CD8-positive, alpha-beta memory T cell (primary cell): ENCODE data around the gene PPP1R13B. TPM values are rescaled to one million over a fixed set of nuclear protein-coding genes. Genes with fewer than 3 reads are reported as not detected.

Experiments
- CTCF ChIA-PET: fragments of 350-600 bp; sonication (Branson Sonifier 250); formaldehyde crosslinking; loops from one replicate; lab custom pipeline; 2021; ENCODE audit warnings: antibody characterized with exemption; lab: Charles Lee
- POLR2A ChIA-PET: fragments of 350-600 bp; sonication (Branson Sonifier 250); formaldehyde crosslinking; loops from one replicate; lab custom pipeline; 2021; ENCODE audit warnings: antibody characterized with exemption; lab: Charles Lee
- DNase-seq, 5 donors: peaks; one replicate each; pipeline versions ENCODE4 v3.0.0 to v3.0.0-alpha.2; 2020 to 2022; ENCODE audit warnings: mixed read lengths in 1 of 5
- H3K27ac ChIP-seq: one replicate; pipeline ENCODE4 v1.7.0; 2013; ENCODE audit warnings: low read depth, mild to moderate bottlenecking, low read length, moderate library complexity
- H3K27me3 ChIP-seq: 2 replicates; pipeline ENCODE4 v1.7.0; 2013; ENCODE audit warnings: low read length, mild to moderate bottlenecking; ENCODE audit not compliant: insufficient read depth, poor library complexity, severe bottlenecking
- H3K36me3 ChIP-seq: 2 replicates; pipeline ENCODE4 v1.7.0; 2013; ENCODE audit warnings: mild to moderate bottlenecking, low read length, moderate library complexity; ENCODE audit not compliant: insufficient read depth
- H3K4me1 ChIP-seq: 2 replicates; pipeline ENCODE4 v1.7.0; 2013; ENCODE audit warnings: mild to moderate bottlenecking, low read length, moderate library complexity; ENCODE audit not compliant: insufficient read depth
- H3K4me3 ChIP-seq: 2 replicates; pipeline ENCODE4 v1.7.0; 2013; ENCODE audit warnings: mild to moderate bottlenecking, low read length
- H3K9me3 ChIP-seq: 2 replicates; pipeline ENCODE4 v1.7.0; 2013; ENCODE audit warnings: mild to moderate bottlenecking, low read length
- H3K27ac Mint-ChIP-seq, 8 donors: one replicate each; pipeline ENCODE4 v1.8.0; 2020 to 2021; ENCODE audit warnings: mixed read lengths in 8 of 8, mild to moderate bottlenecking in 6 of 8, inconsistent platforms in 3 of 8, moderate library complexity in 3 of 8
- H3K27me3 Mint-ChIP-seq, 2 donors: one replicate each; pipeline ENCODE4 v1.8.0; 2020 to 2021; ENCODE audit warnings: mixed read lengths in 2 of 2, mild to moderate bottlenecking in 1 of 2, moderate library complexity in 1 of 2
- H3K36me3 Mint-ChIP-seq, 3 donors: one replicate each; pipeline ENCODE4 v1.8.0; 2020 to 2021; ENCODE audit warnings: mixed read lengths in 3 of 3, inconsistent platforms in 1 of 3, mild to moderate bottlenecking in 1 of 3
- H3K4me1 Mint-ChIP-seq, 3 donors: one replicate each; pipeline ENCODE4 v1.8.0; 2020 to 2021; ENCODE audit warnings: mixed read lengths in 3 of 3, inconsistent platforms in 1 of 3, mild to moderate bottlenecking in 1 of 3
- H3K4me3 Mint-ChIP-seq, 7 donors: one replicate each; pipeline ENCODE4 v1.8.0; 2020 to 2021; ENCODE audit warnings: mixed read lengths in 7 of 7, mild to moderate bottlenecking in 6 of 7, moderate library complexity in 4 of 7, inconsistent platforms in 2 of 7
- H3K9me3 Mint-ChIP-seq, 5 donors: one replicate each; pipeline ENCODE4 v1.8.0; 2020 to 2022; ENCODE audit warnings: mixed read lengths in 5 of 5, mild to moderate bottlenecking in 3 of 5, moderate library complexity in 2 of 5, inconsistent platforms in 1 of 5
- polyA plus RNA-seq: library from polyadenylated mRNA; unstranded; fragments of 300-500 nt; fragmentation: Illumina TruSeq; gene quantifications from one replicate; pipeline ENCODE4 v1.2.3, GENCODE V29; 2021
- total RNA-seq, 2 experiments: library from RNA; stranded (reverse); gene quantifications; one replicate each; pipeline ENCODE4 v1.2.3, GENCODE V29; 2021

Gene PPP1R13B
- total and polyA plus RNA-seq, 3 experiments from 2014 or later = 10.4 to 14.4 (median 14.0) TPM

- H3K4me1 ChIP-seq = no peaks in the 10 kb centered on the region
- peaks cover 0 to 43% (median 0%) of the 10 kb centered on the region in 3 donors for H3K36me3 Mint-ChIP-seq
- POLR2A ChIA-PET = no interaction called here
- no peak overlapping the region for H3K4me3 ChIP-seq
- no peak overlapping the region for H3K27ac ChIP-seq
- H3K36me3 ChIP-seq = peaks cover 4% of the 10 kb centered on the region
- no peak for DNase-seq
- H3K9me3 Mint-ChIP-seq = no peaks in the 10 kb centered on the region
- H3K27me3 Mint-ChIP-seq = peaks cover 0 to 2% of the 10 kb centered on the region in 2 donors
- no peaks in the 10 kb centered on the region for H3K27me3 ChIP-seq
- CTCF ChIA-PET = no interaction called here
- no peak overlapping the region for H3K27ac Mint-ChIP-seq
- H3K9me3 ChIP-seq = no peaks in the 10 kb centered on the region
- H3K4me3 Mint-ChIP-seq = no peak overlapping the region
- peaks cover 0 to 2% (median under 1%) of the 10 kb centered on the region in 3 donors for H3K4me1 Mint-ChIP-seq
Measured at GRCh38 chr14:103705504-103706284, 141.7 kb downstream of the PPP1R13B start.

DNA sequence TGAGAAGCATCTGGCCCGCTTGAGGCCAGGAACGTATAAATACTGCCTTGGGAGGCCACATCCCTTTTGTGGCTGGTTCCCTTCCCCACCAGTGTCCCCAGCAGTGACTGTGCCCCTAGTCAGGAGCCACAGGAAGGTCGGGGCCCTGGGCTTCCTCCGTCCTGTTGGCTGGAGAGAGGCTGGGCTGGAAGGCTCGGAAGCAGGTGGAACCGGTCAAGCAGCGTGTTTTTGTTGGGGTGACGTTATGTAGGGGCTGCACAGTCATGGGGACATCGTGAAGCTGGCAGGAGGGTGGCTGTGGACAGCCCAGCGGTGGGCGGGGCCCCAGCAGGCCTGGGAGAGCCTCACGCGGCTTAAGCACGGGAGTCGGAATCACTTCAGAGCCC lies 142.3 kb downstream of the PPP1R13B start:
- H3K4me1 Mint-ChIP-seq = peaks cover 0 to 2% (median 0%) of the 10 kb centered on the region in 3 donors
- no peak overlapping the region for H3K4me3 Mint-ChIP-seq
- H3K4me3 ChIP-seq = no peak overlapping the region
- ChIA-PET CTCF (no interaction called here), POLR2A (no interaction called here)
- H3K9me3 Mint-ChIP-seq = no peaks in the 10 kb centered on the region
- H3K27me3 Mint-ChIP-seq = peaks cover 0 to 2% of the 10 kb centered on the region in 2 donors
- H3K27me3 ChIP-seq = no peaks in the 10 kb centered on the region
- no peaks in the 10 kb centered on the region for H3K9me3 ChIP-seq
- H3K4me1 ChIP-seq = no peaks in the 10 kb centered on the region
- peaks cover 4% of the 10 kb centered on the region for H3K36me3 ChIP-seq
- H3K27ac ChIP-seq = no peak overlapping the region
- DNase-seq = no peak
- peaks cover 0 to 43% (median 0%) of the 10 kb centered on the region in 3 donors for H3K36me3 Mint-ChIP-seq
- H3K27ac Mint-ChIP-seq = peak overlapping the region in 1 of 8 donors; percentile 30

DNA sequence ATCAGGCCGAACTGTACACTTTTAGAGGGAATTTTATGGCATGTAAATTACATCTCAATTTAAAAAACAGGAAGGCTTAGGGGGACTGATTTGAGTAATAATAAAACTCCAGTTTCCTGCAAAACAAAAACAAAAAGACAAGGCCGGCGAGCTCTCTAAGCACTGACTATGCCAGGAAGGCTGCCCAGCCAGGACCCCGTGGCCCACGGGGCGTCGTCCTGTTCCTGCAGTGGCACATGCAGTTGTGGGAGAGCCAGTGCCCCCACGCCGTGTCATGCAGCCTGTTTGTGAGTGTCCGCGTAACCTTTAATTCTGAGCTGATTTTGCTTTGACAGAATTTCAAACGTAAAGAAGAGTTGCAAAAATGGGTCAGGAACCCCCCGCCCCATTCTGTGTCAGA lies 142.7 kb downstream of the PPP1R13B start:
- Mint-ChIP-seq H3K36me3 (peaks cover 0 to 46% (median 0%) of the 10 kb centered on the region in 3 donors), H3K9me3 (no peaks in the 10 kb centered on the region), H3K4me3 (no peak overlapping the region), H3K4me1 (peaks cover 0 to 2% (median 0%) of the 10 kb centered on the region in 3 donors), H3K27me3 (peaks cover 0 to 2% of the 10 kb centered on the region in 2 donors), H3K27ac (peak overlapping the region in 1 of 8 donors; percentile 30)
- POLR2A ChIA-PET = no interaction called here
- H3K4me1 ChIP-seq = no peaks in the 10 kb centered on the region
- no peaks in the 10 kb centered on the region for H3K27me3 ChIP-seq
- CTCF ChIA-PET = no interaction called here
- no peak overlapping the region for H3K27ac ChIP-seq
- peaks cover 4% of the 10 kb centered on the region for H3K36me3 ChIP-seq
- H3K9me3 ChIP-seq = no peaks in the 10 kb centered on the region
- DNase-seq = no peak
- H3K4me3 ChIP-seq = no peak overlapping the region

DNA sequence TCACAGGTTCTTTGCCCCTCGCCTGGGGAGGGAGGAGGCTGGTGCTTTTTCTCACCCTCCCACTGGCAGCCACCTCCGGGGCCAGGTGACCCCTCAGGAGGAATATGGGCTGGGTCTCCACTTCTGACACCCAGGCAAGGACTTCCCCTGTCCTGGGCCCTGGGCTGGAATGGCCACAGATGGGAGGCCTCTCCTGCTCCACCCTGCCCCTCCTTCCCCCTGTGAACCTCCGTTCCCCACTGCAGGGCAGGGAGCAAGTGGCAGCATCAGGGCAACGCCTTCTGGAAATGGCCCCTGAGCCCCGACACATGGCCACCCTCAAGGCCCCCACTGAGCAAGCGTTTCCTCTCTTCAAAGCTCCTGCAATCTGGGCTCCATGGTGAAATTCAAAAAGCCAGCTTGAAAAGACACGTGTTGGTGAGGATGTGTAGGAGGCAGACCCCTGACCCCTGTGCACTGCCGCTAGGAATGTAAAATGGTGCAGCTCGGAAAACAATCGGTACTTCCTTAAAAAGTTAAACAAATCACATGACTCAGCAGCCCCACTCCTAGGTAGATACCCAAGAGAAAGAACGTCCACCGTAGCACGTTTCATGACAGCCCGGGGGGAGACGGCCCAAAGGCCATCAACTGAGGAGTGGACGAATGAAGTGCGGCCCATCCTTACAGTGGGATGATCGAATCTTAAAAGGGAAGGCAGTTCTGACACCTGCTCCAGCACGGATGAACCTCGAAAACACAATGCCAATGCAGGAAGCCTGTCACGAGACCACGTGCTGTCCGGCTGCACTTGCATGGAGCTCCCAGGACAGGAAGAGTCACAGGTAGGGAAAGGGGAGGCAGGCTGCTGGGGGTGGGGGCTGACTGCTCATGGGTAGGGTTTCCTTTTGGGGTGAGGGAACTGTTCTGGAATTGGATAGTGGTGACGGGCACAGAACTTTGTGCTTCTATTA lies 143.7 kb downstream of the PPP1R13B start:
- no peaks in the 10 kb centered on the region for H3K9me3 ChIP-seq
- POLR2A ChIA-PET = no interaction called here
- H3K4me1 ChIP-seq = no peaks in the 10 kb centered on the region
- no peak for DNase-seq
- peaks cover 0 to 2% of the 10 kb centered on the region in 2 donors for H3K27me3 Mint-ChIP-seq
- H3K4me3 ChIP-seq = no peak overlapping the region
- H3K36me3 Mint-ChIP-seq = peaks cover 0 to 52% (median 0%) of the 10 kb centered on the region in 3 donors
- peak overlapping the region in 5 of 8 donors; percentile 23 to 96 (median 34) for H3K27ac Mint-ChIP-seq
- H3K36me3 ChIP-seq = peaks cover 4% of the 10 kb centered on the region
- no peak overlapping the region for H3K4me3 Mint-ChIP-seq
- CTCF ChIA-PET = interaction anchor here (1.3 kb wide), 1 partner anchor 9 kb away, joined by 4 read pairs; no protein-coding TSS in a partner anchor
- H3K27ac ChIP-seq = no peak overlapping the region
- peaks cover 0 to 2% (median 0%) of the 10 kb centered on the region in 3 donors for H3K4me1 Mint-ChIP-seq
- no peaks in the 10 kb centered on the region for H3K9me3 Mint-ChIP-seq
- H3K27me3 ChIP-seq = no peaks in the 10 kb centered on the region

- H3K9me3 Mint-ChIP-seq = no peaks in the 10 kb centered on the region
- ChIA-PET CTCF (interaction anchor here (1.2 to 1.3 kb wide), 2 partner anchors 8 to 26 kb away, joined by 4 read pairs; no protein-coding TSS in a partner anchor), POLR2A (no interaction called here)
- peaks cover 0 to 2% of the 10 kb centered on the region in 2 donors for H3K27me3 Mint-ChIP-seq
- H3K9me3 ChIP-seq = no peaks in the 10 kb centered on the region
- no peaks in the 10 kb centered on the region for H3K27me3 ChIP-seq
- H3K27ac ChIP-seq = no peak overlapping the region
- peaks cover 0 to 48% (median 0%) of the 10 kb centered on the region in 3 donors for H3K36me3 Mint-ChIP-seq
- no peak for DNase-seq
- peaks cover 0 to 2% (median 0%) of the 10 kb centered on the region in 3 donors for H3K4me1 Mint-ChIP-seq
- H3K4me3 Mint-ChIP-seq = no peak overlapping the region
- no peaks in the 10 kb centered on the region for H3K4me1 ChIP-seq
- no peak overlapping the region for H3K4me3 ChIP-seq
- H3K36me3 ChIP-seq = peaks cover 4% of the 10 kb centered on the region
- peak overlapping the region in 3 of 8 donors; percentile 75 to 82 (median 81) for H3K27ac Mint-ChIP-seq
Measured at GRCh38 chr14:103702497-103703432, 144.6 kb downstream of the PPP1R13B start.

- H3K27ac ChIP-seq = no peak overlapping the region
- Mint-ChIP-seq H3K36me3 (peaks cover 0 to 55% (median 0%) of the 10 kb centered on the region in 3 donors), H3K4me3 (no peak overlapping the region), H3K9me3 (no peaks in the 10 kb centered on the region), H3K27me3 (peaks cover 0 to 2% of the 10 kb centered on the region in 2 donors), H3K4me1 (peaks cover 2 to 4% (median 3%) of the 10 kb centered on the region in 3 donors), H3K27ac (no peak overlapping the region)
- H3K27me3 ChIP-seq = no peaks in the 10 kb centered on the region
- peaks cover 4% of the 10 kb centered on the region for H3K36me3 ChIP-seq
- CTCF ChIA-PET = interaction anchor here (1.2 kb wide), 1 partner anchor 26 kb away, joined by 4 read pairs; no protein-coding TSS in a partner anchor
- H3K9me3 ChIP-seq = no peaks in the 10 kb centered on the region
- peak in 1 of 5 donors; percentile 33 for DNase-seq
- no peaks in the 10 kb centered on the region for H3K4me1 ChIP-seq
- POLR2A ChIA-PET = no interaction called here
- H3K4me3 ChIP-seq = no peak overlapping the region
Measured at GRCh38 chr14:103702095-103702494, 145.3 kb downstream of the PPP1R13B start.
